Smooth muscle cell (in vitro differentiated cells): ENCODE measurements around the gene TDRD12. TPM values are rescaled to one million over a fixed set of nuclear protein-coding genes. Genes with fewer than 3 reads are reported as not detected.

ENCODE experiments used
- DNase-seq: peaks from one replicate; lab custom pipeline; 2025; ENCODE audit not compliant: unreplicated experiment; lab: John Stamatoyannopoulos, UW
- H2AFZ ChIP-seq: fragments of 200-600 bp; sonication (generic); 2 replicates; pipeline ENCODE4 v1.6.0; 2016; ENCODE audit warnings: antibody characterized with exemption, low read depth, mild to moderate bottlenecking
- H3F3A ChIP-seq: fragments of 200-600 bp; sonication (generic); 2 replicates; pipeline ENCODE4 v1.6.0; 2017; ENCODE audit warnings: antibody characterized with exemption, low read depth
- H3K27ac ChIP-seq: fragments of 200-600 bp; sonication (generic); 2 replicates; pipeline ENCODE4 v1.5.1; 2016; ENCODE audit warnings: low read depth, mild to moderate bottlenecking
- H3K27me3 ChIP-seq: fragments of 200-600 bp; sonication (generic); 2 replicates; pipeline ENCODE4 v1.6.1; 2016; ENCODE audit warnings: low read depth, mild to moderate bottlenecking
- H3K36me3 ChIP-seq: fragments of 200-600 bp; sonication (generic); 2 replicates; pipeline ENCODE4 v1.5.1; 2016; ENCODE audit warnings: low read depth
- H3K4me1 ChIP-seq: fragments of 200-600 bp; sonication (generic); 2 replicates; pipeline ENCODE4 v1.5.1; 2016; ENCODE audit warnings: low read depth
- H3K4me2 ChIP-seq: fragments of 200-600 bp; sonication (generic); 2 replicates; pipeline ENCODE4 v1.6.0; 2016; ENCODE audit warnings: mild to moderate bottlenecking
- H3K4me3 ChIP-seq: fragments of 200-600 bp; sonication (generic); 2 replicates; pipeline ENCODE4 v1.5.1; 2016; ENCODE audit warnings: mild to moderate bottlenecking
- H3K79me2 ChIP-seq: fragments of 200-600 bp; sonication (generic); 2 replicates; pipeline ENCODE4 v1.6.0; 2016; ENCODE audit warnings: low read depth, mild to moderate bottlenecking
- H3K9ac ChIP-seq: fragments of 200-600 bp; sonication (generic); 2 replicates; pipeline ENCODE4 v1.6.0; 2016; ENCODE audit warnings: low read depth
- H3K9me3 ChIP-seq: fragments of 200-600 bp; sonication (generic); replicated peaks from 2 replicates; pipeline ENCODE4 v1.5.1; 2016; ENCODE audit warnings: low read depth
- H4K20me1 ChIP-seq: fragments of 200-600 bp; sonication (generic); 2 replicates; pipeline ENCODE4 v1.6.0; 2016; ENCODE audit warnings: low read depth
- WGBS: methylation state at CpG from one replicate; pipeline ENCODE4 v1.1.7; 2016; ENCODE audit warnings: low lambda C conversion rate; 5-methylcytosine and 5-hydroxymethylcytosine counted together
- polyA plus RNA-seq: library from polyadenylated mRNA; unstranded; fragments of >200 nt; fragmentation: Nextera tagmentation; extraction: Ambion mirVana; gene quantifications from 2 replicates; pipeline ENCODE4 v1.2.1, GENCODE V29; 2016
- total RNA-seq: library from RNA; depleted of rRNA; stranded (reverse); fragments of >200 nt; gene quantifications from 2 replicates; pipeline ENCODE4 v1.2.3, GENCODE V29; 2014
- TF ChIP-seq, protein P1 (sequence below): fragments of 200-600 bp; sonication (generic); IDR thresholded peaks from 2 replicates; pipeline ENCODE4 v1.5.1; 2017; ENCODE audit warnings: borderline replicate concordance, mild to moderate bottlenecking, antibody characterized with exemption; ENCODE audit not compliant: insufficient read depth, poor library complexity, severe bottlenecking

TDRD12 gene
- total and polyA plus RNA-seq, 2 experiments from 2014 or later, result 0.05 to 1.1 TPM

GRCh38 chr19:32800754-32801153 lies 81.2 kb downstream of the TDRD12 start:
- no peak overlapping the region for H3K9ac ChIP-seq
- H3K4me2 ChIP-seq, result no peak overlapping the region
- H3K27me3 ChIP-seq, result no peaks in the 10 kb centered on the region
- TF ChIP-seq, protein P1, sequence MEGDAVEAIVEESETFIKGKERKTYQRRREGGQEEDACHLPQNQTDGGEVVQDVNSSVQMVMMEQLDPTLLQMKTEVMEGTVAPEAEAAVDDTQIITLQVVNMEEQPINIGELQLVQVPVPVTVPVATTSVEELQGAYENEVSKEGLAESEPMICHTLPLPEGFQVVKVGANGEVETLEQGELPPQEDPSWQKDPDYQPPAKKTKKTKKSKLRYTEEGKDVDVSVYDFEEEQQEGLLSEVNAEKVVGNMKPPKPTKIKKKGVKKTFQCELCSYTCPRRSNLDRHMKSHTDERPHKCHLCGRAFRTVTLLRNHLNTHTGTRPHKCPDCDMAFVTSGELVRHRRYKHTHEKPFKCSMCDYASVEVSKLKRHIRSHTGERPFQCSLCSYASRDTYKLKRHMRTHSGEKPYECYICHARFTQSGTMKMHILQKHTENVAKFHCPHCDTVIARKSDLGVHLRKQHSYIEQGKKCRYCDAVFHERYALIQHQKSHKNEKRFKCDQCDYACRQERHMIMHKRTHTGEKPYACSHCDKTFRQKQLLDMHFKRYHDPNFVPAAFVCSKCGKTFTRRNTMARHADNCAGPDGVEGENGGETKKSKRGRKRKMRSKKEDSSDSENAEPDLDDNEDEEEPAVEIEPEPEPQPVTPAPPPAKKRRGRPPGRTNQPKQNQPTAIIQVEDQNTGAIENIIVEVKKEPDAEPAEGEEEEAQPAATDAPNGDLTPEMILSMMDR, result no peak
- no peak overlapping the region for H3K27ac ChIP-seq
- no peaks in the 10 kb centered on the region for H3K36me3 ChIP-seq
- H3K9me3 ChIP-seq, result no peaks in the 10 kb centered on the region
- DNase-seq, result no peak
- H3K4me3 ChIP-seq, result no peak overlapping the region
- no peak overlapping the region for H2AFZ ChIP-seq
- H3K79me2 ChIP-seq, result no peaks in the 10 kb centered on the region
- no peaks in the 10 kb centered on the region for H3K4me1 ChIP-seq
- 55% methylated on average over 4 of the region's 4 CpGs for WGBS
- no peaks in the 10 kb centered on the region for H3F3A ChIP-seq
- H4K20me1 ChIP-seq, result no peaks in the 10 kb centered on the region

GRCh38 chr19:32802840-32803239 lies 83.3 kb downstream of the TDRD12 start:
- Histone ChIP-seq H3K4me1 (no peaks in the 10 kb centered on the region), H3K9ac (no peak overlapping the region), H3K27ac (no peak overlapping the region), H3K36me3 (no peaks in the 10 kb centered on the region), H3F3A (no peaks in the 10 kb centered on the region), H3K4me2 (no peak overlapping the region), H3K27me3 (no peaks in the 10 kb centered on the region), H3K4me3 (no peak overlapping the region), H2AFZ (no peak overlapping the region), H3K79me2 (no peaks in the 10 kb centered on the region), H3K9me3 (no peaks in the 10 kb centered on the region), H4K20me1 (no peaks in the 10 kb centered on the region)
- WGBS, result 89% methylated on average over 12 of the region's 12 CpGs
- DNase-seq, result no peak
- TF ChIP-seq, protein P1, result no peak

DNA sequence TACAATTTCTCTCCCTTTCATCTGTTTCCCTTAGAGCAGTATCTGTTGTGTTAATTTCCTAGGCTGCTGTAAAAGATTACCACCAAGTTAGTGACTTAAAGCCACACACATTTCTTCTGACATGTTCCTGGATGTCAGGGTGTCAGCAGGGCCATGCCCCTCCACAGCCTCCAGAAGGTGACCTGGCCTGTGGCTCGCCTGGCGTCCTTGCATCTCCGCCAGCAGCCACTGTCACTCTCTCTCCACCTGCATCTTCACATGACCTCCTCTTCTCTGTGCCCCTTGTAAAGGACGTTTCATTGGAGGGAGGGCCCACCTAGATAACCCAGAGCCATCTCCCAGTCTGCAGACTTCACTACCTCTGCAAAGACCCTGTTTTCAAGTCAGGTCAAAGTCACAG lies 88.7 kb downstream of the TDRD12 start:
- no peak overlapping the region for H2AFZ ChIP-seq
- no peak overlapping the region for H3K27ac ChIP-seq
- H3K4me2 ChIP-seq, result no peak overlapping the region
- no peak overlapping the region for H3K4me3 ChIP-seq
- H3K4me1 ChIP-seq, result no peaks in the 10 kb centered on the region
- H3K9me3 ChIP-seq, result no peaks in the 10 kb centered on the region
- no peaks in the 10 kb centered on the region for H3F3A ChIP-seq
- no peaks in the 10 kb centered on the region for H3K36me3 ChIP-seq
- WGBS, result 91% methylated on average over 4 of the region's 4 CpGs
- no peaks in the 10 kb centered on the region for H3K27me3 ChIP-seq
- DNase-seq, result no peak
- H3K79me2 ChIP-seq, result no peaks in the 10 kb centered on the region
- TF ChIP-seq, protein P1, result no peak
- no peak overlapping the region for H3K9ac ChIP-seq
- H4K20me1 ChIP-seq, result no peaks in the 10 kb centered on the region

GRCh38 chr19:32809254-32809653 lies 89.7 kb downstream of the TDRD12 start:
- no peaks in the 10 kb centered on the region for H4K20me1 ChIP-seq
- no peaks in the 10 kb centered on the region for H3K9me3 ChIP-seq
- no peak for DNase-seq
- no peaks in the 10 kb centered on the region for H3K27me3 ChIP-seq
- no peaks in the 10 kb centered on the region for H3K4me1 ChIP-seq
- WGBS, result 92% methylated on average over 5 of the region's 5 CpGs
- no peak overlapping the region for H2AFZ ChIP-seq
- H3K79me2 ChIP-seq, result no peaks in the 10 kb centered on the region
- TF ChIP-seq, protein P1, result no peak
- no peak overlapping the region for H3K4me3 ChIP-seq
- H3K4me2 ChIP-seq, result no peak overlapping the region
- no peak overlapping the region for H3K27ac ChIP-seq
- no peak overlapping the region for H3K9ac ChIP-seq
- no peaks in the 10 kb centered on the region for H3K36me3 ChIP-seq
- H3F3A ChIP-seq, result no peaks in the 10 kb centered on the region
